Dedifferentiated amniotic fluid mesenchymal stem cell (primary cell): ENCODE measurements around the gene GNG10.
"Not testable (repeated sequence)": the region's sequence is repeated elsewhere in the genome, so short reads cannot be mapped to it uniquely, and the experiment has no call there.

Source experiments
- DNase-seq: peaks from one replicate; pipeline ENCODE4 v3.0.0-alpha.2; 2016; ENCODE audit errors: extremely low spot score

Gene GNG10

DNA sequence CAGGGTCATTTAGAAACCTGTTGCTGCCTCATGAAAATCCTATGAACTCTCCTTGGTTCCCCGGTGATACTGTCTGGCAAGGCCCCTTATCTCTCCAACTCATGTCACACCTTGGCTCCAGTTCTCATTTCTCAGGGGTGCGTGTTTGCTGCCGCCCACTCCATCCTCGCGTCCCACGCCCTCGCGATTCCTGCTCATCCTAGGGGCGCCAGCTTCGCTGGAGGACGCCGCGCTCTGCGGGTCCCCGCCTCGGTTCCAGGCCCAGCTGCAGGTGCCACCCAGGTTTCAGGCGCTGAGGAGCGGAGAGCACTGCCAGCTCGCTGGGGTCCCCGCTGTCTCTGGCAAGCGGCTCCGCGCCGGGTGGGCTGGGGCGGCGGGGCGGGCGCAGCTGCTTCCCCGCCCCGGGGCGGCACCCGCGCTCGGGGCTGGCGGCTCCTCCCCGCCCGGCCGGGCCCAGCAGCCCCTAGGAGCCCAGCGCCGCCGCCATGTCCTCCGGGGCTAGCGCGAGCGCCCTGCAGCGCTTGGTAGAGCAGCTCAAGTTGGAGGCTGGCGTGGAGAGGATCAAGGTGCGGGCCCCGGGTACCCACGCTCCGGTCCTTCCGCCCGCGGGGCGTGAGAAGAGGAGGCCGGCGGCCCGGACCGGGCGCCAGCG lies at the start of gene GNG10:
Gene GNG10 (plus strand): TSS at position 456 of the 652 bp plus-strand sequence. CDS start 30 bp downstream, at position 486.
- no peak for DNase-seq

DNA sequence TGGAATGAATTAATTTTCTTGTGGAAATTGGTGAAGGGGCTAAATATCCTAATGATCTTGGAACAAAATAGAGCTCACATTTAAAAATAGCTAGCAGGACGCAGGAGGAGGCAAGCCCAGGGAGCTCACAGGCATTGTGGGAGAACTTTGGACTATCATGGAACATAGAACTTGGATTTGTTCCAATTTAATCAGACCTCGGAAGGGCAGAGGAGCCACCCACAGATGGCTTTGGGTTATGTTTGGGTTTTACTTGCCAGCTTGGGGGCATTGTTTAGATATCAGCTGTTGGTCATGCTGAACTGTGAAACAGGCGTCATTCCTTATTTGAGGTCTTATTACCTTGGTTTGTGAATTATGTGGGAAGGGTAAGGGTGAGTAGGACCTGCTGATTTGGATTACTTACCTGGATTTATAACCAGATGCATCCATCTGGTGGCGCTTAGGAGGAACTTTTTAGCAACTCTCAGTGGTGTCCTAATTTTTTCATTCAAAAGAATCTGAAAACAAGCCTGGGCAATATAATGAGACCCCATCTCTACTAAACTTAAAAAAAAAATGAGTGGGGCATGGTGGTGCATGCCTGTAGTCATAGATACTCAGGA lies 47.9 kb upstream of the GNG10 start:
- no peak for DNase-seq

DNA sequence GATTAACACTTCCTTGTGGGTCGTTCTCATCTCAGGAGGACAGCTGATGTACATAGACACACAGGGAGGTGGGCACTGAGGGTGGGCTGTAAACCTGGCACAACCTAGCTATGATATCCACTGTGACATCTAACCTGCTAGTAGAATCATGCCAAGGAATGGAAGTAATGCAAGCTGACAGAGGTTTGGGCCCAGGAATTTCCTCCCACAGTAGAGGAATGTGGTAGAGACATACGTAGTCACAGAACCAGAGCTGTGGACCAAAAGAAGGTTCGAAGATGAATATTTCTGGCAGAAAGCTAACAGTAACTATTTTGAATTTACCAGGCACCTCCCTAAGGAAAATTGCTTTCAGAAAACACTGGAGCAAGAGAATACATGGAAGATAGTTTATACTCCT lies 45.5 kb upstream of the GNG10 start:
- no peak for DNase-seq

DNA sequence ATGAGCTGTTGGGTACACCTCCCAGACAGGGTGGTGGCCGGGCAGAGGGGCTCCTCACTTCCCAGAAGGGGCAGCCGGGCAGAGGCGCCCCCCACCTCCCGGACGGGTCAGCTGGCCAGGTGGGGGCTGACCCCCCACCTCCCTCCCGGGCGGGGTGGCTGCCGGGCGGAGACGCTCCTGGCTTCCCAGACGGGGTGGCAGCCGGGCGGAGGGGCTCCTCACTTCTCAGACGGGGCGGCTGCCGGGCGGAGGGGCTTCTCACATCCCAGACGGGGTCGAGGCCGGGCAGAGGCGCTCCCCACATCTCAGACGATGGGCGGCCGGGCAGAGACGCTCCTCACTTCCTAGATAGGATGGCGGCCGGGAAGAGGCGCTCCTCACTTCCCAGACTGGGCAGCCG lies 44.1 kb upstream of the GNG10 start:
- DNase-seq = not testable (repeated sequence)

DNA sequence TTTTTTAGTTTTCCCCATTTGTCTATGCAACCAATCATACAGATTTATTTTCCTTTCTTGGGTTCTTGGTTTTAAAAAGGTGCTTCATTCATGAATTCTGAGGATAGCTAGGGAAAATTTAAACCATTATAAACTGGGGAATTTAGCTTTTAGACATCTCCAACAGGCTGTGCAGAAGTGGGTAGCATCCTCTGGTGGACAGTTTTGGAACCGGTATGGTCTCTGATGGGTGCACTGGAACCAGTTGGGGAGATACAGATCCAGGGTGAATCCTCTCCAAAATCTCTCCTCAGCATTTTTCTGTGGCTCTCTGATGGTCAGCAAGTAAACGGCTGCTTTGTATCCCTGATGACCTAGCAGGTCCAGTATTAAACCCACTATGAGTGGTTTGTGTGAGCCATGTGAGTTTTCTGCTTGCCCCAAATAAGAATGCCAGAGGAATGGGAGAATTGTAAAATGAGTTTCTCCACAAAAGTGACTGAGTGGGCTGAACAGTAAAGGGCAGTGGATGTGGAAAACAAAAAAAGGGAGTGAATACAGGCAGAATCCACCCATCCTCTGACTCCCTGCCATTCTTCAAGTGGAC lies 39.4 kb upstream of the GNG10 start:
- DNase-seq = peak; percentile 40

DNA sequence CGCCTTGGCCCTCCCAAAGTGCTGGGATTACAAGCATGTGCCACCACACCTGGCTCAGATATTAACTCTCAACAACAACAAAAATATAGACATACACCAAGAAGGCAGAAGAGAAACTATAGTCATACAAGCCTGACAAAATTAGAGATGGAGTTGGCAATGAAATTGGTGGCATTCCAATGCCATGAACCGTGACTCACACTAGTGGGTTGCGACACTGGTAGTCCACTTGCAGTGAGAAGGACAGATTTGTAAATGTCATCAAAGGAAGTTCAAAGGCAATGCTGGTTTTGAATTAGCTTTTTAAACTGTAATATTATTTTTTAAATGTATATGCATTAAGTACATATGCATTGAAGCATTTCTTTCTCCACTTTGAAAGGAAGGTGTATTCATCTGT lies 38.8 kb upstream of the GNG10 start:
- no peak for DNase-seq

DNA sequence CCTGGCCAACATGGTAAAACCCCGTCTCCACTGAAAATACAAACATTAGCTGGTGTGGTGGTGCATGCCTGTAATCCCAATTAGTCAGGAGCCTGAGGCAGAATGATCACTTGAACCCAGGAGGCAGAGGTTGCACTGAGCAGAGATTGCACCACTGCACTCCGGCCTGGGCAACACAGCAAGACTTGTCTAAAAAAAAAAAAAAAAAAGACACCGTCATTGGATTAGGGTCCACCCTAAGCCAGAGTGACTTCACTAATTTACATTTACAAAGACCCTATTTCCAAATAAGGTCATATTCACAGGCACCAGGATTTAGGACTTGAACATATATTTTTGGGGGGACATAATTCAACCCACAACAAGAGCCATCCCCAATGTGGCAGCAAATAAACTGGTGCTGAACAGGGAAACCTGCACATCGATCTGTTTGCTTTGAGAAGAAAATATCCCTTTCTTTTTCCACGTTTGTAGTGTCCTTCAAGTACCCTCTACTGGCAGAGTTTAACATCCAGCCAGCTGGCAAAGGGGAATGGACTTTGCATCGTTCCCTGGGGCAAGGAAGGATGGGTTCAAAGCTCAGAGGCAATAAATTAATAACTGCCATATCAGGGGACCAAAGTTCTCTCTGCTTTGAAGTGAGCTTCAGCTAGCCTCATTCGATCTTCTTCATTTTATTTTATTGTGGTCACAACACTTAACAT lies 34.0 kb upstream of the GNG10 start:
- DNase-seq = no peak

DNA sequence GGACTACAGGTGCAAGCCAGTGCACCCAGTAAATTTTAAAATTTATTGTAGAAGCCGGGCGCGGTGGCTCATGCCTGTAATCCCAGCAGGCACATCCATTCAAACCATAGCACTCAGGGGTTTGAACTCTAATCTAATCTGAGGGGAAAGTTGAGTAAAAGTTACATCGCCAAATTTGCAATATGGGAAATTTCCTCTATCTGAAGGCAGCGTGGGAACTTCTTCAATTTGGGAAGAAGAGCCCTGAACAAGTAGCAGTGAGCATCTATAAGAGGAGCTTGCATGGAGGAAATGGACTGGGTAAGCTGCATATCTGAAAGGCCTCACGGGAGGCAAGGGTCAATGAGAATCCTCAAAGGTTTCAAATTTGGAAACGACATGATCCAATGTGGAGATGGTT lies 33.0 kb upstream of the GNG10 start:
- DNase-seq = no peak

DNA sequence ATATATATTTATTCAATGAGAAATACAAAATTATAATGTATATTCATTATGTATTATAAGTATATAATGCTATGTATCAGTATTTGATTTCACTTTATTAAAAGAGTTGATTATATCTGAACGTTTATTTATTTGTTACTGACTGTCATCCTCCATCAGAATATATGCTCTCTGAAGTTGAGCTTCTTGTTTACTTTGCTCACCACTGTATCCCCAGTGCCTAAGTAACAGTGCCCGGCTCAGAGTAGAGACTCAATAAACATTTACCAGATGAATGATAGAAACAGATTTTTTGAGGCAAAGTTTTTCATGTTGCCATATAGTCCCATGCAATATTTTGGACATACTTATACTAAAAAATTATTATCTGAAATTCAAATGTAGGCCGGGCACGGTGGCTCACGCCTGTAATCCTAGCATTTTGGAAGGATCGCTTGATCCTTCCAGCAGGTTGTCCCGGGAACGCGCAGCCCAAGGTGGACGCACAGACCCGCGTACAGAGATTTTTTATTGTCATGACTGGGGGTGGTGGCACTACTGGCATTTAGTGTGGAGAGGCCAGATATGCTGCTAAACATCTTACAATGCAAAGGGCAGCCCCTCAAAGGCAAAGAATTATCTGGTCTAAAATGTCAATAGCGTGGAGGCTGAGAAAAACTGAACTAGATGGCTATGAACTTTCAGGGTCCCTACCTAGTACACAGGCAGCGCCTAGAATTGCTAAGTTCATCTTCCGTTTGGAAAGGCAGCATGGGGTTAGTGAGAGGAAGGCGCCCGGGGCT lies 31.0 kb upstream of the GNG10 start:
- DNase-seq = no peak

DNA sequence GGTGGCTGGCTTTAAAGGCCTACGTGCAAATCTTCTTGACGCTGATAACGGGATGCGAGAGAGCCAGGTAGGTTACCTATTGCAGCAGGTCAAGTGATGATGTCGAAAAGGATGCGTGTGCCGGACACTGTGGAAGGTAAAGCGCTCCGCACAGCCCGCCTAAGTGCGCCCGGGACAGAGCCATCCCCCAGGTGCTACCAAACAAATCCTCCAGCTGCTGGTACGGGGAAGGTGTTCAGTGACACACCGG lies 30.5 kb upstream of the GNG10 start:
- DNase-seq = no peak

DNA sequence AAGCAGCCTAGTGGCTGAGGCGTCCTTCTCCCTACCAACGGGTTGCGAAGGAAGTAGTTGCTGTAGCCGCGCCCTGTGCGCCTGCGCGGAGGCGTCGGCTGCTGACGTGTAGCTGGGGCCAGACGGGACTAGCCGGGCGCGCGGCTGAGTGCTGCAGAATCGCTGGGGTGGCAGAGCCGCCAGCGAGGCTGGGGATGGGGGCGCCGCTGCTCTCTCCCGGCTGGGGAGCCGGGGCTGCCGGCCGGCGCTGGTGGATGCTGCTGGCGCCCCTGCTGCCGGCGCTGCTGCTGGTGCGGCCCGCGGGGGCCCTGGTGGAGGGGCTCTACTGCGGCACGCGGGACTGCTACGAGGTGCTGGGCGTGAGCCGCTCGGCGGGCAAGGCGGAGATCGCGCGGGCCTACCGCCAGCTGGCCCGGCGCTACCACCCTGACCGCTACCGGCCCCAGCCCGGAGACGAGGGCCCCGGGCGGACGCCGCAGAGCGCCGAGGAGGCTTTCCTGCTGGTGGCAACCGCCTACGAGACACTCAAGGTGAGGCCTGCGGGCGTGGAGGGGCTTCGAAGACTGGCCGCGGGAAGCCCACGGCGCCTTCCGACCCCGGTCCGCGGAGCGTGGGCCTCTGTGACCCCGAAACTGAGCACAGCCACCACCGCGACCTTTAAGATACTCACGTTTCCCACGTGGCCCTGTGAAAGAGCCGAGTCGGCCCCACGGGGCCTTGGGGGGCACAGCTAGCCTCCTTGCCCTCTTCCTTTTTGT lies 30.0 kb upstream of the GNG10 start, which contains the start of gene DNAJC25:
Gene DNAJC25 (plus strand): TSS at position 121 of the 758 bp plus-strand sequence. CDS start 74 bp downstream, at position 195.
- peak; percentile 97 for DNase-seq

DNA sequence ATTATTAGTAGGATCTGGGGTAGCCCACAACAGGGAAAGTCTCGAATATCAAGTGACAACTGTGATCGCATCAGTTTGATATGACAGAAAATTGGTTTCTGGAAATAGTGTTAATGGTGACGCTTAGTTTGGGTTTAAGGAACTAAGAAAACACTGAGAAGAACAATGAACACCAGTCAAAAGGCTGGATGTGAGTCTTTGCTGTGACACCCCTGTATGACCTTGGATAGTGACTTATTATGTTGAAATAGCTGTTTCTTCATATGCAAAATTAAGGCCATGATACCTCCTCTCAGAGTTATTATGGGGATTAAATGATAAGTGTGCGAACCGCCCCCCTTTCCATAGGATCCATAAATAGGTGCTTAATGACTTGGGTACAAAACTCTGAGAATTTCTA lies 29.3 kb upstream of the GNG10 start:
- DNase-seq = no peak

DNA sequence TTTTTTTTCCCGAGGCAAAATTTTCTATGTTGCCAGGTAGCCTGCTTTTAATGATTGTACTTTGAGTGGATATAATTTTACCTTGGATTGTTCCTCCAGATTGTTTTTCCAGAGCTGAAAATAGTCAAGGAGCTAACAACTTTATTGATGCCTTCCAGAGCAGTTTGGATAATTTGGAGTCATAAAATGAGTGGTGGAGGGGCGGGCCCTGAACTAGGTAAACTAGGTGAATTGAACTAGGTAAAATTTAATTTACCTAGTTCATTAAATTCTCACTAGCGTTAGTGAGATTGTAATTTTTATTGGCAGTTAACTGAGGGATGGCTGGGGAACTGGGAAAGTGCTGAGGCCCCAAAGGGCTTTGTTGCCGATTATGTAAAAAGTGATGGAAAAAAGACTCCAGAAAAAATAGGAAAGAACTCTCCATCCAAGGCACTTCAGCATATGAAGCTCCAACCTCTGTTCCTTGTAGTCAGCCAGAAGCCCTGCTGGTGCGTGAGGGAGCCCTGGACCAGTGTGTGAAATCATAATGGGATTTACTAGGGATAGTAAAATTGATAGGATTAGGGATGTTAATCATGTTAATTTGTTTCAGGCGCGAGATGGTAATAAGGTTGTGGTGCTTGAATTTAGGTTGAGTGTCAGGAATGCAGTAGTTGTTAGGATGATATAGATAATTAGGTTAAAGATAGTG lies 28.6 kb upstream of the GNG10 start:
- no peak for DNase-seq

DNA sequence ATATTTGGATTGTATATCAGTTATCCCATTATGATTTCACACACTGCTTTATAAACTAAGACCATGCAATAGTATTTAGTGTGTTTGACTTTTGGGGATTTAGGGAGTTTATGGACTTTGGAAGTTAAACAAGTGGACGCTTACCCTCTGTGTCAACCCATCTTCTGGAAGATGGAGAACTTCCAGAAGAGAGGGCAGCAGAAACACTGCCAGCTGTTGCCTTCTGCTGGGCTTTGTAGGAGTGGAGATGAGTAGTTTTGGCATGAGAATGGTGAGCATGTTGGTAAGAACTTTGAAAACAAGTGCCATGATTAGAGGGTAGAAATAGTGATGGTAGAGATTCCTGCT lies 28.0 kb upstream of the GNG10 start:
- no peak for DNase-seq

DNA sequence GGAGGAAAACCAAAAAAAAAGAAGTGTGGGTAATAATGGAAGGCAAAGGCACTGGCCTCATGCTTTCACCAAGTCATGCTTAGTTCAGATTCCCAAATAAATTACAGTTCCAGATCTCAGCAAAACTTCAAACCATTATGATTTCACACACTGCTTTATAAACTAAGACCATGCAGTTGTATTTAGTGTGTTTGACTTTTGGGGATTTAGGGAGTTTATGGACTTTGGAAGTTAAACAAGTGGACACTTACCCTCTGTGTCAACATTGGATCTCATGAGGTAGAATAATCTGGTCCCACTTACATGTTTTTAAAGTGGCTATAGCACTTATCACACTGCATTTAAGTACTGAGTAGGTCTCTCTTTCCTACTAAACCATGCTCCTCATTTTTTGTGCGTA lies 26.5 kb upstream of the GNG10 start:
- DNase-seq = no peak

DNA sequence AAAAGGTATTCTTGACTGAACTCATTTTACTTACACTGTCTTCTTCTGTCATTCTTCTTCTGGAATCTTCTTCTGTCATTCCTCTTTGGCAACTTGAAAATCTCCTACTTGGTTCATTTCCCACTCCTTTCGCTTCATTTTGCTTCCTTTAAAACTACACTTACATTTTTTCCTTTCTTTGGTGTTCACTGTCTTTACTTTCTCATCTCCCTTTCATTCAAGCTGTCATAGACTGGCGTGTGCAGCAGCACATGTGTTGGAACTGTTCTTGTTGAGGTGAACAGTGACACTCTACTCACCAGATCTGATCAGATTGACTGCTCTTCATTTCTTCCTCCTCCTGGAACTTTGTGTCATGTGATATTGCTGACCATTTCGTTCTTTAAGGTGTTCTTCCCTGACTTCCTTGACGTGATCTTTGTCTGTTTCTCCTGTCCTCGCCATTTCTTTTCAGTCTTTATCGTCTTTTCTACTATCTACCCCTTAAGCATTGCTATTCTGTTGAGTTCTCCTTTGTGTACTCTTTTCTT lies 23.9 kb upstream of the GNG10 start:
- no peak for DNase-seq

DNA sequence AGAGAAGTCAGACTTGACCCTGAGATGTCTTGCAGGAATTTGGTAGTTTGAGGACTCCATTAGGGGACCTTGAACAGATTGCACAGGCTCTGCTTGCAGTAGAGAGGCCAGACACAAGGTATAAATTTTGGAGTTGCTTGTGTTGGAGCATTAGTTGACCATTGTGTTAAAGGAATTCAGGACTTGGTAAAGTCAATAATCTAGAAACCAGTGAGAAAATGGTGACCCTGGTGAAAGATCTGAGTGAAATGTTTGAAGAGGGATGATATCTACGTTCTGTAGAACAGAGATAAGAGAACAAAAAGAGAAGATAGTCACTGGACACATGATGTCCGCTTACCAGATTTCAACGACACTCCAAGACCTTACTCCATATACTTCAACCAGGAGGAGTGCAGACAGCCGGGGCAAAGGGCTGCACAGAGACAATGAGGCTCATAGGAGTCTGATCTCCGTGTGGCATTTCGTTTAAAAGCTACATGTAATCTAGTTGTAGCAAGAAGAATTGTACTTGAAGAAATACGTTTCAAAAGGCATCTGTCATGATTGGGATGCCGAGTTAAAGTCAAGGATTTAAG lies 17.1 kb upstream of the GNG10 start:
- DNase-seq = no peak

DNA sequence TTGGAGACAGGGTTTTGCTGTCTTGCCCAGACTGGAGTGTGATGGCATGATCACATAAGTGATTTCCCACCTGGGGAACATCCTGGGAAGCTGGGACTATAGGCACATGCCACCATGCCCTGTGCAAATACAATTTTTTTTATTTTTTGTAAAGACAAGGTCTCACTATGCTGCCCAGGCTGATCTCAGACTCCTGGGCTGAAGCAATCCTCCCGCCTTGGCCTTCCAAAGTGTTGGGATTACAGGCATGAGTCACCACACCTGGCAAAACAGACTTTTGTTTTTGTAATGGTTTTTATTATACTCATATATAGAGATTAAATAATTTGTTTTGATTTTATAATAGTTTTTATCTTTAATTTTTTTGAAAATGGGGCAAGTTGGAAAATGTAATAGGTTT lies 15.6 kb upstream of the GNG10 start:
- DNase-seq = no peak

DNA sequence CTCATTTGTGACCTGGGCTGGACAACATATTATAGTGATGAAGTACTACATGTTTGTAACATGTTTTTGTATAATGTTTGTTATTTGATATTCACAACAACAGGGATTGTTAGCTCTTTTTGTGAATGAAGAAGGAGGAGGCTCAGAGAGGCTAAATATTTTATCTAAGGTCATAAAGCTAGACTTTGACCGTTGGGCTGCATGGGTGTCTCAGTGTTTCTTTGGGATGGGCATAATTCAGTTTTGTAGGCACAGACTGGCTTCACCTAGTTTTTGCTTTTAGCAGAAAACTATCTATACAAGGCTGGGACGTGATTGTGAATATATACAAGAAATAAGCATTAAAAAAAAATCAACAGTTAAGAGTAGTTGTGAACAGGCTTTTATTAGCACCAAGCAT lies 15.0 kb upstream of the GNG10 start:
- no peak for DNase-seq

DNA sequence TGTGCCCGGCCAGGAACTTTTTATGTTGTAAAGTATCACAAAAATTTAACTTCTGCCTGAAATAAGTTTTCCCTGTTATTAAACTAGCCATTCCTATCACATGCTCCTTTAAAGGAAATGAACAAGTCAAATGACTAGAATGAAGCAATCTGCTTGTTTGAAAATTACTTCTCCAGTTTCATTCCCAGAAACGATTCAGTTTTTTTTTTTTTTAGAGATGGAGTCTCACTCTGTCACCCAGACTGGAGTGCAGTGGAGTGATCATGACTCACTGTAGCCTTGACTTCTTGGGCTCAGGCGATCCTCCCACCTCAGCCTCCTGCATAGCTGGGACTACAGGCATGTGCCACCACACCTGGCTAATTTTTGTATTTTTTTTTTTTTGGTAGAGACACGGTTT lies 13.3 kb upstream of the GNG10 start:
- DNase-seq = no peak
